WTC11 (cell line): Measurements from ENCODE around the gene UBE2N. TPM values are rescaled to one million over a fixed set of nuclear protein-coding genes. Genes with fewer than 3 reads are reported as not detected.
A peak's percentile ranks its signal among the peaks of the same experiment; 100 is the strongest.

Experiments used
- ATAC-seq: fragments of 200-7000 bp; cut with Tn5 transposase; 2 replicates; pipeline ENCODE4 v1.10.0; 2021; ENCODE audit warnings: mild to moderate bottlenecking, moderate library complexity
- CTCF ChIA-PET: fragments of 300-600 bp; sonication (Branson Sonifier 250); formaldehyde crosslinking; loops from one replicate; lab custom pipeline; 2021; ENCODE audit warnings: antibody characterized with exemption; lab: Charles Lee
- POLR2A ChIA-PET: fragments of 350-600 bp; sonication (Branson Sonifier 250); formaldehyde crosslinking; loops from one replicate; lab custom pipeline; 2021; ENCODE audit warnings: antibody characterized with exemption; lab: Charles Lee
- DNase-seq: peaks from one replicate; pipeline ENCODE4 v3.0.0; 2021; ENCODE audit warnings: low spot score
- H3K27ac Mint-ChIP-seq: 2 replicates; pipeline ENCODE4 v1.8.0; 2021; ENCODE audit warnings: mixed read lengths
- H3K27me3 Mint-ChIP-seq: 2 replicates; pipeline ENCODE4 v1.8.0; 2021; ENCODE audit warnings: low read depth, mild to moderate bottlenecking, moderate library complexity, mixed read lengths
- H3K36me3 Mint-ChIP-seq: 2 replicates; pipeline ENCODE4 v1.8.0; 2021; ENCODE audit warnings: mixed read lengths
- H3K4me1 Mint-ChIP-seq: 2 replicates; pipeline ENCODE4 v1.8.0; 2022; ENCODE audit warnings: mixed read lengths
- H3K4me3 Mint-ChIP-seq: 2 replicates; pipeline ENCODE4 v1.8.0; 2021; ENCODE audit warnings: mild to moderate bottlenecking, moderate library complexity, mixed read lengths
- H3K9me3 Mint-ChIP-seq: 2 replicates; pipeline ENCODE4 v1.8.0; 2021; ENCODE audit warnings: mixed read lengths
- ATF1 ChIP-seq: sonication (generic); formaldehyde crosslinking; IDR thresholded peaks from 2 replicates; pipeline ENCODE4 v1.8.1; 2023; ENCODE audit warnings: mild to moderate bottlenecking, moderate library complexity, missing genetic modification reagents
- CBFB ChIP-seq: sonication (generic); formaldehyde crosslinking; IDR thresholded peaks from 2 replicates; pipeline ENCODE4 v1.8.1; 2022; ENCODE audit warnings: mild to moderate bottlenecking, low read depth, missing genetic modification reagents
- CREB1 ChIP-seq: sonication (generic); formaldehyde crosslinking; IDR thresholded peaks from 2 replicates; pipeline ENCODE4 v1.8.0; 2023; ENCODE audit warnings: mild to moderate bottlenecking, missing genetic modification reagents
- ESRRA ChIP-seq: sonication (generic); formaldehyde crosslinking; IDR thresholded peaks from 2 replicates; pipeline ENCODE4 v1.8.1; 2022; ENCODE audit warnings: mild to moderate bottlenecking, missing genetic modification reagents, borderline replicate concordance
- FOXP1 ChIP-seq: sonication (generic); formaldehyde crosslinking; IDR thresholded peaks from 2 replicates; pipeline ENCODE4 v1.8.0; 2022; ENCODE audit warnings: missing genetic modification reagents, mild to moderate bottlenecking, moderate library complexity, borderline replicate concordance
- KAT7 ChIP-seq: sonication (generic); formaldehyde crosslinking; IDR thresholded peaks from 2 replicates; pipeline ENCODE4 v1.8.1; 2023; ENCODE audit warnings: missing genetic modification reagents, mild to moderate bottlenecking, borderline replicate concordance
- NFE2L1 ChIP-seq: sonication (generic); formaldehyde crosslinking; IDR thresholded peaks from 2 replicates; pipeline ENCODE4 v1.8.1; 2023; ENCODE audit warnings: missing genetic modification reagents
- OVOL2 ChIP-seq: fragments of 250-450 bp; sonication (Bioruptor Pico); IDR thresholded peaks from 2 replicates; pipeline ENCODE4 v1.9.0; 2021; ENCODE audit warnings: mild to moderate bottlenecking, borderline replicate concordance
- RORB ChIP-seq: fragments of 250-450 bp; sonication (Bioruptor Pico); IDR thresholded peaks from 2 replicates; pipeline ENCODE4 v1.9.0; 2021; ENCODE audit warnings: mild to moderate bottlenecking
- TEAD4 ChIP-seq: sonication (generic); formaldehyde crosslinking; IDR thresholded peaks from 2 replicates; pipeline ENCODE4 v1.8.0; 2022; ENCODE audit warnings: mild to moderate bottlenecking, missing genetic modification reagents
- ZNF121 ChIP-seq: sonication (generic); formaldehyde crosslinking; IDR thresholded peaks from 2 replicates; pipeline ENCODE4 v1.8.0; 2023; ENCODE audit warnings: missing genetic modification reagents
- ZNF232 ChIP-seq: sonication (generic); formaldehyde crosslinking; IDR thresholded peaks from 2 replicates; pipeline ENCODE4 v1.8.0; 2022; ENCODE audit warnings: mild to moderate bottlenecking, missing genetic modification reagents
- ZNF671 ChIP-seq: fragments of 250-450 bp; sonication (Bioruptor Pico); IDR thresholded peaks from 2 replicates; pipeline ENCODE4 v1.8.0; 2021; ENCODE audit warnings: mild to moderate bottlenecking
- total RNA-seq: library from RNA; stranded (reverse); gene quantifications from 3 replicates; pipeline ENCODE4 v1.2.3, GENCODE V29; 2021
- TF ChIP-seq, protein P1 (sequence below): sonication (generic); formaldehyde crosslinking; IDR thresholded peaks from 2 replicates; pipeline ENCODE4 v1.8.0; 2022; ENCODE audit warnings: missing genetic modification reagents
- TF ChIP-seq, protein P2 (sequence below): sonication (generic); formaldehyde crosslinking; IDR thresholded peaks from 2 replicates; pipeline ENCODE4 v1.8.1; 2022; ENCODE audit warnings: low read depth, missing genetic modification reagents, borderline replicate concordance
- TF ChIP-seq, protein P3 (sequence below): fragments of 250-450 bp; sonication (Bioruptor Pico); IDR thresholded peaks from 2 replicates; pipeline ENCODE4 v1.9.0; 2021; ENCODE audit warnings: moderate library complexity, mild to moderate bottlenecking, inconsistent platforms, borderline replicate concordance
- TF ChIP-seq, protein P4 (sequence below): sonication (generic); formaldehyde crosslinking; IDR thresholded peaks from 2 replicates; pipeline ENCODE4 v1.8.1; 2023; ENCODE audit warnings: mild to moderate bottlenecking, missing genetic modification reagents
- TF ChIP-seq, protein P5 (sequence below): sonication (generic); formaldehyde crosslinking; IDR thresholded peaks from 2 replicates; pipeline ENCODE4 v1.8.0; 2022; ENCODE audit warnings: mild to moderate bottlenecking, missing genetic modification reagents
- TF ChIP-seq, protein P6 (sequence below): sonication (generic); formaldehyde crosslinking; IDR thresholded peaks from 2 replicates; pipeline ENCODE4 v1.8.1; 2023; ENCODE audit warnings: mild to moderate bottlenecking, missing genetic modification reagents
- TF ChIP-seq, protein P7 (sequence below): sonication (generic); formaldehyde crosslinking; conservative IDR thresholded peaks from 2 replicates; pipeline ENCODE4 v1.8.1; 2022; ENCODE audit warnings: mild to moderate bottlenecking, missing genetic modification reagents

The UBE2N gene
- total RNA-seq, 1 experiment from 2014 or later, result 195 TPM

DNA sequence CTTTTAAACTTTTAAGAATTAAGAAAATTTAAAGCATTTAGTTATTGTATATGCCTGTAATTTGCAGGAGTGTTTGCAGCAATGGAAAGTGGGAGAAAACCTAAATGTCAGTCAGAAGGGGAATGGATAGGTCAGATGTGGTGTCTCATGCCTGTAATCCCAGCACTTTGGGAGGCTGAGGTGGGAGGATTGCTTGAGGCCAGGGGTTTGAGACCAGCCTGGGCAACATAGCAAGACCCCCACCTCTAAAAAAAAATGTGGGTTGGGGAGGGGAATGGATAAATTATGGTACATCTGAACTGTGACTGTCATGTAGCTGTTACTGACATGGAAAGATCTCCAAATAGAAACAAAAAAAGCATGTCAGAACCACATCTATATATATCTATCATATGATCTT is 27.6 kb upstream of the UBE2N start:
- H3K27ac Mint-ChIP-seq, result no peak overlapping the region
- POLR2A ChIA-PET, result no interaction called here
- DNase-seq (no peak), ATAC-seq (no peak)
- peaks cover 28% of the 10 kb centered on the region for H3K36me3 Mint-ChIP-seq
- H3K4me1 Mint-ChIP-seq, result peaks cover 12% of the 10 kb centered on the region
- CTCF ChIA-PET, result no interaction called here
- H3K9me3 Mint-ChIP-seq, result no peaks in the 10 kb centered on the region
- H3K4me3 Mint-ChIP-seq, result peak overlapping the region; percentile 16; the same call in 1 of the 2 replicates
- no peaks in the 10 kb centered on the region; the same call in 1 of the 2 replicates for H3K27me3 Mint-ChIP-seq
- TF ChIP-seq ZNF121 (CRISPR knock-in tag), result peak; percentile 88
- TF ChIP-seq, protein P1, sequence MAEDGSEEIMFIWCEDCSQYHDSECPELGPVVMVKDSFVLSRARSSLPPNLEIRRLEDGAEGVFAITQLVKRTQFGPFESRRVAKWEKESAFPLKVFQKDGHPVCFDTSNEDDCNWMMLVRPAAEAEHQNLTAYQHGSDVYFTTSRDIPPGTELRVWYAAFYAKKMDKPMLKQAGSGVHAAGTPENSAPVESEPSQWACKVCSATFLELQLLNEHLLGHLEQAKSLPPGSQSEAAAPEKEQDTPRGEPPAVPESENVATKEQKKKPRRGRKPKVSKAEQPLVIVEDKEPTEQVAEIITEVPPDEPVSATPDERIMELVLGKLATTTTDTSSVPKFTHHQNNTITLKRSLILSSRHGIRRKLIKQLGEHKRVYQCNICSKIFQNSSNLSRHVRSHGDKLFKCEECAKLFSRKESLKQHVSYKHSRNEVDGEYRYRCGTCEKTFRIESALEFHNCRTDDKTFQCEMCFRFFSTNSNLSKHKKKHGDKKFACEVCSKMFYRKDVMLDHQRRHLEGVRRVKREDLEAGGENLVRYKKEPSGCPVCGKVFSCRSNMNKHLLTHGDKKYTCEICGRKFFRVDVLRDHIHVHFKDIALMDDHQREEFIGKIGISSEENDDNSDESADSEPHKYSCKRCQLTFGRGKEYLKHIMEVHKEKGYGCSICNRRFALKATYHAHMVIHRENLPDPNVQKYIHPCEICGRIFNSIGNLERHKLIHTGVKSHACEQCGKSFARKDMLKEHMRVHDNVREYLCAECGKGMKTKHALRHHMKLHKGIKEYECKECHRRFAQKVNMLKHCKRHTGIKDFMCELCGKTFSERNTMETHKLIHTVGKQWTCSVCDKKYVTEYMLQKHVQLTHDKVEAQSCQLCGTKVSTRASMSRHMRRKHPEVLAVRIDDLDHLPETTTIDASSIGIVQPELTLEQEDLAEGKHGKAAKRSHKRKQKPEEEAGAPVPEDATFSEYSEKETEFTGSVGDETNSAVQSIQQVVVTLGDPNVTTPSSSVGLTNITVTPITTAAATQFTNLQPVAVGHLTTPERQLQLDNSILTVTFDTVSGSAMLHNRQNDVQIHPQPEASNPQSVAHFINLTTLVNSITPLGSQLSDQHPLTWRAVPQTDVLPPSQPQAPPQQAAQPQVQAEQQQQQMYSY (CRISPR knock-in tag), result no peak

DNA sequence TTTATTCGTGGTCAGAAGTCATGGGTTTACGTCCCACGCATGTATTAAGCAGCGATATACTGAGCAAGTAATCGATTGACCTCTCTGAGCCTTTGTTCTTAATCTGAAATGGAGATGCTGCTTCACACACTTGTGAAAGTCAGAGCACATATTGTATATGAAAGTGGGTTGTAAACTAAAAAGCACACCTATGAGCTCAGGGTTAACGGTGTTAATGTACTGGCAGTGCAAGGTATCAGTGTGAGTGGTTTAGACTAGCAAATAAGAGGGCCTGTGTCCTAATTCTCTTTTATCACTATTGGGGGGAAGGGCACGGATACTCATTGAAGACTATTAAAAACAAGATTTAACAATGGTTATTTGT is 26.2 kb upstream of the UBE2N start:
- no peaks in the 10 kb centered on the region for H3K9me3 Mint-ChIP-seq
- ATAC-seq, result no peak
- TF ChIP-seq ZNF121 (CRISPR knock-in tag) (no peak), KAT7 (CRISPR knock-in tag) (no peak), CREB1 (CRISPR knock-in tag) (no peak), FOXP1 (CRISPR knock-in tag) (no peak), ESRRA (CRISPR knock-in tag) (no peak), TEAD4 (CRISPR knock-in tag) (no peak), ATF1 (CRISPR knock-in tag) (no peak), CBFB (no peak), ZNF232 (CRISPR knock-in tag) (no peak), ZNF671 (no peak), RORB (CRISPR knock-in tag) (no peak), OVOL2 (CRISPR knock-in tag) (no peak), NFE2L1 (CRISPR knock-in tag) (no peak)
- TF ChIP-seq, protein P2, sequence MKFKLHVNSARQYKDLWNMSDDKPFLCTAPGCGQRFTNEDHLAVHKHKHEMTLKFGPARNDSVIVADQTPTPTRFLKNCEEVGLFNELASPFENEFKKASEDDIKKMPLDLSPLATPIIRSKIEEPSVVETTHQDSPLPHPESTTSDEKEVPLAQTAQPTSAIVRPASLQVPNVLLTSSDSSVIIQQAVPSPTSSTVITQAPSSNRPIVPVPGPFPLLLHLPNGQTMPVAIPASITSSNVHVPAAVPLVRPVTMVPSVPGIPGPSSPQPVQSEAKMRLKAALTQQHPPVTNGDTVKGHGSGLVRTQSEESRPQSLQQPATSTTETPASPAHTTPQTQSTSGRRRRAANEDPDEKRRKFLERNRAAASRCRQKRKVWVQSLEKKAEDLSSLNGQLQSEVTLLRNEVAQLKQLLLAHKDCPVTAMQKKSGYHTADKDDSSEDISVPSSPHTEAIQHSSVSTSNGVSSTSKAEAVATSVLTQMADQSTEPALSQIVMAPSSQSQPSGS (CRISPR knock-in tag), result no peak
- TF ChIP-seq, protein P3, sequence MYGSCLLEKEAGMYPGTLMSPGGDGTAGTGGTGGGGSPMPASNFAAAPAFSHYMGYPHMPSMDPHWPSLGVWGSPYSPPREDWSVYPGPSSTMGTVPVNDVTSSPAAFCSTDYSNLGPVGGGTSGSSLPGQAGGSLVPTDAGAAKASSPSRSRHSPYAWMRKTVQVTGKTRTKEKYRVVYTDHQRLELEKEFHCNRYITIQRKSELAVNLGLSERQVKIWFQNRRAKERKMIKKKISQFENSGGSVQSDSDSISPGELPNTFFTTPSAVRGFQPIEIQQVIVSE, result no peak
- TF ChIP-seq, protein P4, sequence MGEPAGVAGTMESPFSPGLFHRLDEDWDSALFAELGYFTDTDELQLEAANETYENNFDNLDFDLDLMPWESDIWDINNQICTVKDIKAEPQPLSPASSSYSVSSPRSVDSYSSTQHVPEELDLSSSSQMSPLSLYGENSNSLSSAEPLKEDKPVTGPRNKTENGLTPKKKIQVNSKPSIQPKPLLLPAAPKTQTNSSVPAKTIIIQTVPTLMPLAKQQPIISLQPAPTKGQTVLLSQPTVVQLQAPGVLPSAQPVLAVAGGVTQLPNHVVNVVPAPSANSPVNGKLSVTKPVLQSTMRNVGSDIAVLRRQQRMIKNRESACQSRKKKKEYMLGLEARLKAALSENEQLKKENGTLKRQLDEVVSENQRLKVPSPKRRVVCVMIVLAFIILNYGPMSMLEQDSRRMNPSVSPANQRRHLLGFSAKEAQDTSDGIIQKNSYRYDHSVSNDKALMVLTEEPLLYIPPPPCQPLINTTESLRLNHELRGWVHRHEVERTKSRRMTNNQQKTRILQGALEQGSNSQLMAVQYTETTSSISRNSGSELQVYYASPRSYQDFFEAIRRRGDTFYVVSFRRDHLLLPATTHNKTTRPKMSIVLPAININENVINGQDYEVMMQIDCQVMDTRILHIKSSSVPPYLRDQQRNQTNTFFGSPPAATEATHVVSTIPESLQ, result no peak
- TF ChIP-seq, protein P5, sequence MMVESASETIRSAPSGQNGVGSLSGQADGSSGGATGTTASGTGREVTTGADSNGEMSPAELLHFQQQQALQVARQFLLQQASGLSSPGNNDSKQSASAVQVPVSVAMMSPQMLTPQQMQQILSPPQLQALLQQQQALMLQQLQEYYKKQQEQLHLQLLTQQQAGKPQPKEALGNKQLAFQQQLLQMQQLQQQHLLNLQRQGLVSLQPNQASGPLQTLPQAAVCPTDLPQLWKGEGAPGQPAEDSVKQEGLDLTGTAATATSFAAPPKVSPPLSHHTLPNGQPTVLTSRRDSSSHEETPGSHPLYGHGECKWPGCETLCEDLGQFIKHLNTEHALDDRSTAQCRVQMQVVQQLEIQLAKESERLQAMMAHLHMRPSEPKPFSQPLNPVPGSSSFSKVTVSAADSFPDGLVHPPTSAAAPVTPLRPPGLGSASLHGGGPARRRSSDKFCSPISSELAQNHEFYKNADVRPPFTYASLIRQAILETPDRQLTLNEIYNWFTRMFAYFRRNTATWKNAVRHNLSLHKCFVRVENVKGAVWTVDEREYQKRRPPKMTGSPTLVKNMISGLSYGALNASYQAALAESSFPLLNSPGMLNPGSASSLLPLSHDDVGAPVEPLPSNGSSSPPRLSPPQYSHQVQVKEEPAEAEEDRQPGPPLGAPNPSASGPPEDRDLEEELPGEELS (CRISPR knock-in tag), result no peak
- TF ChIP-seq, protein P6, sequence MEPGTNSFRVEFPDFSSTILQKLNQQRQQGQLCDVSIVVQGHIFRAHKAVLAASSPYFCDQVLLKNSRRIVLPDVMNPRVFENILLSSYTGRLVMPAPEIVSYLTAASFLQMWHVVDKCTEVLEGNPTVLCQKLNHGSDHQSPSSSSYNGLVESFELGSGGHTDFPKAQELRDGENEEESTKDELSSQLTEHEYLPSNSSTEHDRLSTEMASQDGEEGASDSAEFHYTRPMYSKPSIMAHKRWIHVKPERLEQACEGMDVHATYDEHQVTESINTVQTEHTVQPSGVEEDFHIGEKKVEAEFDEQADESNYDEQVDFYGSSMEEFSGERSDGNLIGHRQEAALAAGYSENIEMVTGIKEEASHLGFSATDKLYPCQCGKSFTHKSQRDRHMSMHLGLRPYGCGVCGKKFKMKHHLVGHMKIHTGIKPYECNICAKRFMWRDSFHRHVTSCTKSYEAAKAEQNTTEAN (CRISPR knock-in tag), result no peak
- TF ChIP-seq, protein P7, sequence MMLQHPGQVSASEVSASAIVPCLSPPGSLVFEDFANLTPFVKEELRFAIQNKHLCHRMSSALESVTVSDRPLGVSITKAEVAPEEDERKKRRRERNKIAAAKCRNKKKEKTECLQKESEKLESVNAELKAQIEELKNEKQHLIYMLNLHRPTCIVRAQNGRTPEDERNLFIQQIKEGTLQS, result no peak
- TF ChIP-seq, all 79 proteins: peak for 0
- ChIA-PET POLR2A (no interaction called here), CTCF (interaction anchor here (0.6 to 1.5 kb wide), 6 partner anchors 16 to 48 kb away, joined by 3 read pairs; no protein-coding TSS in a partner anchor)
- H3K27ac Mint-ChIP-seq, result peak overlapping the region; percentile 98
- peaks cover 12% of the 10 kb centered on the region for H3K4me1 Mint-ChIP-seq
- H3K36me3 Mint-ChIP-seq, result peaks cover 22% of the 10 kb centered on the region
- peak overlapping the region; percentile 98 for H3K4me3 Mint-ChIP-seq
- no peak for DNase-seq
- H3K27me3 Mint-ChIP-seq, result no peaks in the 10 kb centered on the region; the same call in 1 of the 2 replicates
